ENCODE results near the gene BRWD1.

Gene BRWD1

DNA sequence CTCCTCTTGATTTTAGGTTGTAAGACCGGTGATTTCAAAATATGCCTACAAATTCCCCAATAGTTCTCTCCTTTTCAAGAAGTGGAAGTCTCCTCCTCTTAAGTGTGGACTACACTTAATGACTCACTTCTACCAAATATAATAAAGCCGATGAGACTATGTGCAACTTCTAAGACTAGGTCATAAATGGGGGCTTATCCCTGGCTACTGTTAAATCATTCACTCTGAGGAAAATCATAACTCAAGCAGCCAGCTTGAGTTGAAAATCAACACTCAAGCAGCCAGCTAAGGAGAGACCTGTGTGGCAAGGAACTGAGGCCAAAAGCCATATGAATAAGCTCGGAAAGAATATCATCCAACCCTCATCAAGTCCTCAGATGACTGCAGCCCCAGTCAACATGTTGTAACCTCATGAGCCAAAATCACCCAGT lies 80.6 kb downstream of the BRWD1 start:
- H3K36me3 ChIP-seq (ENCODE audit: insufficient read depth, low read length) = peaks cover 96% of the 10 kb centered on the region
- H3F3A ChIP-seq (ENCODE audit: insufficient read depth, low read length) = no peaks in the 10 kb centered on the region
- H3K9me3 ChIP-seq (ENCODE audit: low read length) = no peaks in the 10 kb centered on the region
- no peak overlapping the region for H3K4me3 ChIP-seq (ENCODE audit: low read depth, low read length, poor library complexity, severe bottlenecking)
- no peak for TF ChIP-seq CTCF (IDR thresholded peaks at IDR 0.05; ENCODE audit: low read length)
- TF ChIP-seq EZH2 (IDR thresholded peaks at IDR 0.05; ENCODE audit: borderline replicate concordance, low read length) = no peak
- no peaks in the 10 kb centered on the region for H3K79me2 ChIP-seq (ENCODE audit: insufficient read depth, low read length)
- no peaks in the 10 kb centered on the region for H4K20me1 ChIP-seq (ENCODE audit: insufficient read depth, low read length)
- H3K4me2 ChIP-seq (ENCODE audit: low read length) = no peak overlapping the region
- H3K4me1 ChIP-seq (ENCODE audit: insufficient read depth, low read length, severe bottlenecking) = no peaks in the 10 kb centered on the region
- no peak overlapping the region for H3K9ac ChIP-seq (ENCODE audit: low read length)
- no peak overlapping the region for H3K27ac ChIP-seq (ENCODE audit: low read depth, low read length, poor library complexity, severe bottlenecking)
- H2AFZ ChIP-seq (ENCODE audit: low read length) = no peak overlapping the region
- no peaks in the 10 kb centered on the region for H3K27me3 ChIP-seq (ENCODE audit: insufficient read depth, low read length)
- no peaks in the 10 kb centered on the region for H3K9me2 ChIP-seq (ENCODE audit: low read depth, low read length)

DNA sequence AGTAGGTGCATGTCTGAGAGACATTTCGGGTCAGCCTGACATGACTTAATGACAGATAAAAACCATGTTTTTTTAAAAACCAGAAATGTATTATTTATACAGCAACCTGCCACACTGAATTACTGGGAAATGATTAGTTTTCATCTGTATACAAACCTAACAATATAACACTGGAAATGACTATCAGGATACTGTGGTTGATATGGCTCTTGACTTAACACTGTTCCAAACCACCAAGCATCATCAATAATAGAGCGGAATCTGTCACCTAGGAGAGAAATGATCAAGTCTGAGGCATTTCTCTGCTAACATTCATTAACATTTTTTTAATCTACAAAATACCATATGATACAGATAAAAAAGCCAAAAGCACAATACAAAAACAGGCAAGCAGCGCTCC lies 88.5 kb downstream of the BRWD1 start:
- TF ChIP-seq CTCF (IDR thresholded peaks at IDR 0.05; ENCODE audit: low read length) = no peak
- TF ChIP-seq EZH2 (IDR thresholded peaks at IDR 0.05; ENCODE audit: borderline replicate concordance, low read length) = no peak
- Histone ChIP-seq H3K36me3 (ENCODE audit: insufficient read depth, low read length) (peaks cover 93% of the 10 kb centered on the region), H3K79me2 (ENCODE audit: insufficient read depth, low read length) (no peaks in the 10 kb centered on the region)

DNA sequence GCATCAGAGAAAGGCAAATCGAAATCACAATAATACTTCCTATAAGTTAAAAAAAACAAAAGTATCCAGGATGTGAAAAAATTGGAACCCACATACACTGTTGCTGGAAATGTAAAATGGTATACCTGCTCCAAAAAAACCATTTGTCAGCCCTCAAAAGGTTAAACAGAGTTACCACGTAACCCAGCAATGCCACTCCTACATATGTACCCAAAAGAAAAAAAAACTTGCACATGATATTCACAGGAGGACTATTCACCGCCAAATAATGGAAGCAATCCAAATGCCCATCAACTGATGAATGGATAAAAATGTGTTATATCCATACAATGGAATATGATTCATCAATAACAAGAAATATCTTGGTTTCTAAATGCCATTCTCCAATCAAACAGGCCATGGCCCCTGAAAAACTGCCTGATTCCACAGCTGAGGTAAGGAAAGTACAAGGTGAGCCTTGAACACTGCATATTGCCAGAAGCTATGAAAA lies 91.4 kb downstream of the BRWD1 start:
- Histone ChIP-seq H3K27me3 (ENCODE audit: insufficient read depth, low read length) (no peaks in the 10 kb centered on the region), H3K9ac (ENCODE audit: low read length) (no peak overlapping the region), H3K4me1 (ENCODE audit: insufficient read depth, low read length, severe bottlenecking) (no peaks in the 10 kb centered on the region), H3K79me2 (ENCODE audit: insufficient read depth, low read length) (no peaks in the 10 kb centered on the region), H4K20me1 (ENCODE audit: insufficient read depth, low read length) (no peaks in the 10 kb centered on the region), H2AFZ (ENCODE audit: low read length) (no peak overlapping the region), H3K4me3 (ENCODE audit: low read depth, low read length, poor library complexity, severe bottlenecking) (no peak overlapping the region), H3F3A (ENCODE audit: insufficient read depth, low read length) (no peaks in the 10 kb centered on the region), H3K9me3 (ENCODE audit: low read length) (no peaks in the 10 kb centered on the region), H3K27ac (ENCODE audit: low read depth, low read length, poor library complexity, severe bottlenecking) (no peak overlapping the region), H3K4me2 (ENCODE audit: low read length) (no peak overlapping the region), H3K9me2 (ENCODE audit: low read depth, low read length) (no peaks in the 10 kb centered on the region), H3K36me3 (ENCODE audit: insufficient read depth, low read length) (peaks cover 89% of the 10 kb centered on the region)
- TF ChIP-seq CTCF (IDR thresholded peaks at IDR 0.05; ENCODE audit: low read length) (no peak), EZH2 (IDR thresholded peaks at IDR 0.05; ENCODE audit: borderline replicate concordance, low read length) (no peak)

More for the DNA sequence above, 88.5 kb downstream of the BRWD1 start:
- Histone ChIP-seq H3K27ac (ENCODE audit: low read depth, low read length, poor library complexity, severe bottlenecking) (no peak overlapping the region), H3K9me2 (ENCODE audit: low read depth, low read length) (no peaks in the 10 kb centered on the region), H3K27me3 (ENCODE audit: insufficient read depth, low read length) (no peaks in the 10 kb centered on the region), H3K4me3 (ENCODE audit: low read depth, low read length, poor library complexity, severe bottlenecking) (no peak overlapping the region), H3K4me2 (ENCODE audit: low read length) (no peak overlapping the region), H3K9ac (ENCODE audit: low read length) (no peak overlapping the region), H3K9me3 (ENCODE audit: low read length) (no peaks in the 10 kb centered on the region), H3K4me1 (ENCODE audit: insufficient read depth, low read length, severe bottlenecking) (no peaks in the 10 kb centered on the region), H4K20me1 (ENCODE audit: insufficient read depth, low read length) (no peaks in the 10 kb centered on the region), H2AFZ (ENCODE audit: low read length) (no peak overlapping the region), H3F3A (ENCODE audit: insufficient read depth, low read length) (no peaks in the 10 kb centered on the region)

Measured in OCI-LY1 (cell line).